ENCODE data around the gene GTF2B.

DNA sequence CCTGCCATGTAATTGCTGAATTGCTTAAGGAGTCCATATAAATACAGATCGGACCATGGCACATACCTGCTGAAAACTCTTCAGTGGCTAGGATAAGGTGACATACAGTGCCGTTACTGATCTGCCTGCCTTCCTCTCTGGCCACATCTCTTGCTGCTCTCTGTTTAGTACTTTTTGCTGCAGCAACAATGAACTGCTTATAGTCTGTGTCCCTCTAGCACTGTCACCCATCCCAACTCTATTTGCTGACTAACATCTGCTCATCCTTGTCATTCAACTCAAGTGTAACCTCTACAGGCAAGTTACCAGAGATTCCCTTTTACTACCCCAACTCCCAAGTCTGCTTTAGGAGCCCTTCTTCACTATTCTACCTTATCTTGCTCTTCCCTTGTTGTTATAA lies 65.6 kb downstream of the GTF2B start:
- TF ChIP-seq, protein P1, sequence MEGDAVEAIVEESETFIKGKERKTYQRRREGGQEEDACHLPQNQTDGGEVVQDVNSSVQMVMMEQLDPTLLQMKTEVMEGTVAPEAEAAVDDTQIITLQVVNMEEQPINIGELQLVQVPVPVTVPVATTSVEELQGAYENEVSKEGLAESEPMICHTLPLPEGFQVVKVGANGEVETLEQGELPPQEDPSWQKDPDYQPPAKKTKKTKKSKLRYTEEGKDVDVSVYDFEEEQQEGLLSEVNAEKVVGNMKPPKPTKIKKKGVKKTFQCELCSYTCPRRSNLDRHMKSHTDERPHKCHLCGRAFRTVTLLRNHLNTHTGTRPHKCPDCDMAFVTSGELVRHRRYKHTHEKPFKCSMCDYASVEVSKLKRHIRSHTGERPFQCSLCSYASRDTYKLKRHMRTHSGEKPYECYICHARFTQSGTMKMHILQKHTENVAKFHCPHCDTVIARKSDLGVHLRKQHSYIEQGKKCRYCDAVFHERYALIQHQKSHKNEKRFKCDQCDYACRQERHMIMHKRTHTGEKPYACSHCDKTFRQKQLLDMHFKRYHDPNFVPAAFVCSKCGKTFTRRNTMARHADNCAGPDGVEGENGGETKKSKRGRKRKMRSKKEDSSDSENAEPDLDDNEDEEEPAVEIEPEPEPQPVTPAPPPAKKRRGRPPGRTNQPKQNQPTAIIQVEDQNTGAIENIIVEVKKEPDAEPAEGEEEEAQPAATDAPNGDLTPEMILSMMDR (IDR thresholded peaks at IDR 0.05), result no peak
- no peak for TF ChIP-seq EZH2 (IDR thresholded peaks at IDR 0.05; ENCODE audit: borderline replicate concordance, insufficient read depth, low read depth, low read length, poor library complexity, severe bottlenecking)
